ENCODE measurements around the gene SEC24C.

Gene SEC24C

DNA sequence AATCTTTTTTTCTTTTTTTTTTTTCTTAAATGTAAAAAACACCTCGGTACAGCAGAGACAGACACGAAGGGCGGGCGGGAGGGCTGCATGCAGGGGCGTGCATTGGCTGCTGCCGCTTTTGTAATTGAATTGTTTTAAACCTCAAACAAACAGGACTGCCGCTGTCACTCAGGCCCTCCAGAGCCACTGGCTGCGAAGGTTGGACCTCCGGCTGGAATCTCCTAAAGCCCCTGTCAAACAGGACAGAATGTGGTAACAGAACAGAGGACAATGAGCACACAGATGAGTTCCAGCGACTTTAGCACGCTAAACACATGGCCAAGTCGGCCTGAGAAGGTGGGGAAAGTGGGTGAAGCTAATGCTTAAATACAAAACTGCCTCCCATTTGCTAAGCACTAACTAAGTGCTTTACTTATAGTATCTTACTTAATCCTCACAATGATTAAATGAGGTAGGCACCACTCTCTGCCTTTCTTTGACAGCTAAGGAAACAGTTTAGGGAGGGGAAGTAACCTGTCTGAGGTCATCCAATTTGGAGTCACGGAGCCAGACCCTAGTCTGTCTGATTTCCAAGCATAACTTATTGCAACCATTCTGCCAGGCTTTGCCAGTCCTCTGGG is 70.2 kb downstream of the SEC24C start:
- DNase-seq: no peak

DNA sequence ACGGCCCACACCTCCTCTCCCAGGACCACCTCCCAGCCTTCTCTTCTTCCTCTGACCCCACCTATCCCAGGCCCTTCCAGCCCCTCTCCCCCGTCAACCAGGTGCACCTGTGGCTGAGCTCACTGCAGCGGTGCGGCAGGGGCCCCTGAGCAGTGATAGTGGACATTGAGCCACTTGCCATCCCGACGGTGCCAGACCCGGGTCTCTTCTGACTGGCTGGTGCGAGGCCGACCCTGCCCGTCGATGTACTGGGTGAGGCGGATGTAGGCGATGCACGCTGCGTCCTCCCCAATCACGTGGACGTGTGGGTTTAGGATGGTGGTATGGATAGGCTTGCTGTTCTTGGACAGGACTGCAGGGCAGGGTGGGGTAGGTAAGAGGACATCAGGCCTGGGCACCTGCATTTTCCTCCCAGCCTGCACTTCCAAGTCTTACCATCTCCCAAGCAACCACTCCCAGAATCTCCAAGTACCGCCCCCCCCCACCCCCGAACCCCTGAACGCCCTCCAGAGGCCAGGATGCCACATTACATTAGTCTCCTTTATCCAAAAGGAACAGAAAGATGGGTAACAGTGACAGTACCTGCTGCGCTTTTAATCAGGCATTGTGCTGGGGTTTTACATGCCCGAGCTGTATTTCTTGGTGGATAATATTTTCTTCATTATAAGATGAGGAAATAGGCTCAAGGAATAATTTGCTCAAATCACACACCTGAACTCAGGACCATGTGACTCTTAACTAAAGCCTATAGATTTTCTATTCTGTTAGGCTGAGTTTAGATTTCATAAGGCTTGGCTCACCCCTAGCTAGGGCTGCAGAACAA is 70.9 kb downstream of the SEC24C start:
- DNase-seq: no peak

- DNase-seq: no peak
Observed at GRCh38 chr10:73815719-73816030, 71.5 kb downstream of the SEC24C start.

DNA sequence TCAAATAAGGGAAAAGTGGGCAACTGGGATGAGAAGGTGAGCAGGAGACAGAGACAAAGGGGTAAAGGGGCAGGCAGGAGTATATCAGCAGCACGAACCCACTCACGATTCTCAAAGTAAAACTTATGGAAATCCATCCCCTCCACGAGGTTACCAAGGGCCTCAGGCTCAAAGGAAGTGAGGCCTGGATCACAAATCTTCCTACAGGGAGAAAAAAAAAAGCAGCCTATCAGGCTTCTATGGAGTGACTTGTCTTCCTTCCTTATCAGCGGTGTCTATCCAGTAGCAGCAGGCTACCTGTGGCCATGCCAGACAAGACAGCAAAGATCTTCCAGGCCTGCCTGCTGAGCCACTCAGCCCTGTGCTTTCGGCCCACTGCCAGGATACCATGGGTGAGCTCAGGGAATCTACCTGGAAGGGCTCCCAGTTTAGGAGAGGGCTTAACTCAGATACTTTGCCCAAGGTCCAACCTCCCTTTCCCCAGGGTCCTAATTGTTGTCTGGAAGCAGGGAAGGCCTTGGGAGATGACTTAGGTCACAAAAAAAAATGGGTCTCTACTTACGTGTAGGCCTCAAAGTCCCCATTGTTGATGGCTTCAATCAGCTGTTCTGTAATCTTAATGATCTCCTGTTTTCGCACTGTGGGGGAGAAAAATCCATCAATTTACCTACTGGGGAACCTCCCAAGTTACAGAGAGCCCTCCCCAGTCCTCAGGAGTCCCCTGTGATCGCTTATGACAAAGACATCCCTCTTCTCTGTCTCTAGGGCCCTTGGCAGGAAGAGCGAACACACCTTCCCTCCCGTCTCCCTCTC is 73.0 kb downstream of the SEC24C start:
- no peak for DNase-seq

DNA sequence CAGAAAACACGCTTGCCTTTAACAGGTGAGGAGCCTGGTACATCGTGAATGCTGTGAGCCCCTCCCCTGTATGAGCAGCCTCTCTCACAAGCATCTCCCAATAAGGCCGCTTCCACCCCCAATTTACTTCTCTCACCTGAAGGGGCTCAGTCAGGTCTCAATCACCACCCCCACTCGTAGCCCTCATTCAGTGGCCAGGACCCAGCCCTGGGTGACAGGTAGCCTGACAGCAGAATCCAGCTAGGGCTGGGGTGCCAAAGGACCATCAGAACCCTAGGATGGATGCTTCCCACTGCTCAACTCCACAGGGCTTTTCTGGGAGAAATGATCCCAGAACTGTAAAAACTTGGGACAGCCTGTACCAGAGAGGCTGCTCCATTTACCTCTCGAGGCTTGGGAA is 73.7 kb downstream of the SEC24C start:
- DNase-seq: no peak

GRCh38 chr10:73818402-73818801 is 74.2 kb downstream of the SEC24C start:
- DNase-seq: no peak

GRCh38 chr10:73819081-73819480 is 74.9 kb downstream of the SEC24C start:
- no peak for DNase-seq

DNA sequence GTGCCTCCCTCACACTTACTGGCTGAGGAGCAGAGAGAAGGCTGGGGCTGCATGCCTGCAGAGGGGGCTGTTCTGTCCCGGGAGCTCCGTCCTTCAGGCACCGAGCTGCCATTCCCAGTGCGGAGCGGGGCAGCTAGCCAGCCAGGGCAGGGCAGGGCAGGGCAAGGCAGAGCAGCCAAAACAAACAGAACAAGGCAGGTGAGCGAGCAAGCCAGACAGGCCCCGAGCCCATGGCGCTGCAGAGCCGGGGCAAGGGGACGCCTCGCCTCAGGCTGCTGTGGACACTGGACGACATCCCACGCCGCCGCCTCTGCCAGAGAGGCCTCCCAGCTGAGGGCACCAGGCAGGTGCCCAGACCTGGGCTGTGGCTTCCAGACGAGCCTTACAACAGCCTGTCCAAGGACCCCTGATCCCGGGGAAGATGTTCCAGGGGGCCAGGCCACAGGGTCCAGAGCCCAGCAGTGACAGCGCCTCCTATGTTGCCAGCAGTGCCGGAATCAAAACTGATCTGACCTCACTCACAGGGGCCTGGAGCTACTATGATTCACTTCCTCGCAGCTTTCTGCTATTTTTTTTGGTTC is 75.4 kb downstream of the SEC24C start:
- DNase-seq: no peak
